ENCODE measurements around the gene GRB10. TPM values are rescaled to one million over a fixed set of nuclear protein-coding genes. Genes with fewer than 3 reads are reported as not detected.

The GRB10 gene
- total and polyA plus RNA-seq, 4 donors = 10.7 to 53.1 (median 17.5) TPM

GRCh38 chr7:50745336-50745735 is 37.4 kb downstream of the GRB10 start:
- H3K27ac ChIP-seq (ENCODE audit: low read depth in 1 of 2, low read length in 2 of 2) = no peak overlapping the region
- H3K9me3 ChIP-seq (ENCODE audit: control insufficient read depth in 4 of 4, low read length in 3 of 4) = no peaks in the 10 kb centered on the region
- H3K4me3 ChIP-seq (ENCODE audit: low read depth in 1 of 3, low read length in 3 of 3) = no peak overlapping the region
- peaks cover 0 to 15% (median 3%) of the 10 kb centered on the region in 4 donors for H3K4me1 ChIP-seq (ENCODE audit: control insufficient read depth in 4 of 4, insufficient read depth in 4 of 4, low read length in 3 of 4)
- no peaks in the 10 kb centered on the region for H3K27me3 ChIP-seq (ENCODE audit: control insufficient read depth in 4 of 4, insufficient read depth in 4 of 4, low read length in 3 of 4)
- DNase-seq (ENCODE audit: low spot score) = no peak
- H3K9ac ChIP-seq (ENCODE audit: low read depth in 1 of 2, low read length in 2 of 2) = no peak overlapping the region
- WGBS = 82% methylated on average over 7 of the region's 7 CpGs
- TF ChIP-seq ZBTB33 (IDR thresholded peaks at IDR 0.05) (no peak), RAD21 (IDR thresholded peaks at IDR 0.05) (no peak), MAX (IDR thresholded peaks at IDR 0.05) (no peak), REST (IDR thresholded peaks at IDR 0.05) (no peak), FOXA2 (IDR thresholded peaks at IDR 0.05) (no peak), RXRA (IDR thresholded peaks at IDR 0.05) (no peak), TAF1 (conservative IDR thresholded peaks at IDR 0.05) (no peak), HNF4A (conservative IDR thresholded peaks at IDR 0.05) (no peak), JUND (IDR thresholded peaks at IDR 0.05) (no peak), HNF4G (IDR thresholded peaks at IDR 0.05) (no peak), YY1 (IDR thresholded peaks at IDR 0.05) (no peak), GABPA (IDR thresholded peaks at IDR 0.05 in 1 of 2, conservative IDR thresholded peaks at IDR 0.05 in 1 of 2) (no peak), NR2F2 (IDR thresholded peaks at IDR 0.05) (no peak), ATF3 (IDR thresholded peaks at IDR 0.05) (no peak), EGR1 (IDR thresholded peaks at IDR 0.05; ENCODE audit: low read depth in 2 of 2) (no peak), FOXA1 (IDR thresholded peaks at IDR 0.05) (no peak), SP1 (IDR thresholded peaks at IDR 0.05) (no peak), CTCF (IDR thresholded peaks at IDR 0.05; ENCODE audit: low read depth, low read length, missing input control) (no peak)
- H3K36me3 ChIP-seq (ENCODE audit: control insufficient read depth in 4 of 4, insufficient read depth in 3 of 4, low read depth in 1 of 4, low read length in 3 of 4) = peaks cover 0 to 5% (median 2%) of the 10 kb centered on the region in 4 donors
